GM11168 (cell line): Measurements from ENCODE around the gene SYT10.
"Not testable (repeated sequence)": the region's sequence is repeated elsewhere in the genome, so short reads cannot be mapped to it uniquely, and the experiment has no call there.

Experiments used
- in situ Hi-C: fragments of 300-500 bp; cut with MboI; formaldehyde crosslinking; loops from one replicate; pipeline ENCODE4 v1.12.0; 2022; ENCODE audit warnings: low sequenced_read_pairs; ENCODE audit not compliant: unreplicated experiment

Gene SYT10

GRCh38 chr12:33439587-33440011, at the start of gene SYT10:
SYT10 (minus strand) TSS chr12:33439819; CDS start chr12:33439522, 297 bp downstream.
- in situ Hi-C loops = no loop called here

- in situ Hi-C loops = no loop called here
Observed at GRCh38 chr12:33488036-33488435, 48.4 kb upstream of the SYT10 start.

- in situ Hi-C loops = no loop called here
Observed at GRCh38 chr12:33486058-33486457, 46.4 kb upstream of the SYT10 start.

- in situ Hi-C loops = no loop called here
Observed at GRCh38 chr12:33484161-33484560, 44.5 kb upstream of the SYT10 start.

- in situ Hi-C loops = no loop called here
Observed at GRCh38 chr12:33480366-33480765, 40.7 kb upstream of the SYT10 start.

GRCh38 chr12:33476058-33476457, 36.4 kb upstream of the SYT10 start:
- in situ Hi-C loops = no loop called here

GRCh38 chr12:33472299-33472698, 32.7 kb upstream of the SYT10 start:
- in situ Hi-C loops = no loop called here

GRCh38 chr12:33455096-33455495, 15.5 kb upstream of the SYT10 start:
- in situ Hi-C loops = no loop called here

- in situ Hi-C loops = no loop called here
Observed at GRCh38 chr12:33450480-33450879, 10.9 kb upstream of the SYT10 start.

- in situ Hi-C loops = no loop called here
Observed at GRCh38 chr12:33440477-33440876, 858 bp upstream of the SYT10 start.

GRCh38 chr12:33438851-33439586, 600 bp downstream of the SYT10 start:
- in situ Hi-C loops = no loop called here

GRCh38 chr12:33438025-33438772, 1.4 kb downstream of the SYT10 start:
- in situ Hi-C loops = no loop called here

- in situ Hi-C loops = no loop called here
Observed at GRCh38 chr12:33437598-33437997, 2.0 kb downstream of the SYT10 start.

GRCh38 chr12:33432992-33433391, 6.6 kb downstream of the SYT10 start:
- in situ Hi-C loops = no loop called here

GRCh38 chr12:33431648-33432047, 8.0 kb downstream of the SYT10 start:
- in situ Hi-C loops = no loop called here

GRCh38 chr12:33429468-33429867, 10.2 kb downstream of the SYT10 start:
- in situ Hi-C loops = no loop called here

GRCh38 chr12:33427071-33427470, 12.5 kb downstream of the SYT10 start:
- in situ Hi-C loops = no loop called here

GRCh38 chr12:33423706-33424105, 15.9 kb downstream of the SYT10 start:
- in situ Hi-C loops = no loop called here

- in situ Hi-C loops = not testable (repeated sequence)
Observed at GRCh38 chr12:33412410-33412809, 27.2 kb downstream of the SYT10 start.

GRCh38 chr12:33383503-33383902, 56.1 kb downstream of the SYT10 start:
- in situ Hi-C loops = no loop called here

- in situ Hi-C loops = no loop called here
Observed at GRCh38 chr12:33376153-33376552, 63.5 kb downstream of the SYT10 start.

- in situ Hi-C loops = no loop called here
Observed at GRCh38 chr12:33370318-33370717, 69.3 kb downstream of the SYT10 start.
